ENCODE data around the gene NRG4.

DNA sequence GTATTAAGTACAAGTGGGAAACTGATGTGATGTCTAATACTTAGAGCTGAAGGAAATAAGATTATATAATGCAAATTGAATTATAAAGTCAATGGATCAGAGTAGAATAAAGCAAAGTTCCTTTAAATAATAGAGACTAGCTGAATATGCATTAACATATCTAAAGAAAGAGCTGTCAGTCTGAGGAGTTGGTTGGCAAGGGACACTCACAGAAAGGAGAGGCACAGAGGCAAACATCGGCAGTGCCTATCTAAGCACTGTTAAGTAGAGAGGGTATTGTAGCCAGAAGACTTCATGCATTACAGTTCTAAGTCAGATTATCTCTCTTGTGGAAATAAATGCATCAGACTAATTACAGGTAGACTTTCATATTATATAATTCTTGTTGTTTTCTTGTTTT, 16.6 kb downstream of the NRG4 start:
- no peak for TF ChIP-seq EZH2 (IDR thresholded peaks at IDR 0.05; ENCODE audit: borderline replicate concordance, low read length)
- TF ChIP-seq, protein P1, sequence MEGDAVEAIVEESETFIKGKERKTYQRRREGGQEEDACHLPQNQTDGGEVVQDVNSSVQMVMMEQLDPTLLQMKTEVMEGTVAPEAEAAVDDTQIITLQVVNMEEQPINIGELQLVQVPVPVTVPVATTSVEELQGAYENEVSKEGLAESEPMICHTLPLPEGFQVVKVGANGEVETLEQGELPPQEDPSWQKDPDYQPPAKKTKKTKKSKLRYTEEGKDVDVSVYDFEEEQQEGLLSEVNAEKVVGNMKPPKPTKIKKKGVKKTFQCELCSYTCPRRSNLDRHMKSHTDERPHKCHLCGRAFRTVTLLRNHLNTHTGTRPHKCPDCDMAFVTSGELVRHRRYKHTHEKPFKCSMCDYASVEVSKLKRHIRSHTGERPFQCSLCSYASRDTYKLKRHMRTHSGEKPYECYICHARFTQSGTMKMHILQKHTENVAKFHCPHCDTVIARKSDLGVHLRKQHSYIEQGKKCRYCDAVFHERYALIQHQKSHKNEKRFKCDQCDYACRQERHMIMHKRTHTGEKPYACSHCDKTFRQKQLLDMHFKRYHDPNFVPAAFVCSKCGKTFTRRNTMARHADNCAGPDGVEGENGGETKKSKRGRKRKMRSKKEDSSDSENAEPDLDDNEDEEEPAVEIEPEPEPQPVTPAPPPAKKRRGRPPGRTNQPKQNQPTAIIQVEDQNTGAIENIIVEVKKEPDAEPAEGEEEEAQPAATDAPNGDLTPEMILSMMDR (conservative IDR thresholded peaks at IDR 0.05 in 1 of 2, IDR thresholded peaks at IDR 0.05 in 1 of 2; ENCODE audit: extremely low read depth in 1 of 2, insufficient read depth in 1 of 2, low read depth in 1 of 2, low read length in 2 of 2): no peak
